CD1c-positive myeloid dendritic cell (primary cell): ENCODE results near the gene VSX1.

ENCODE experiments used
- DNase-seq: peaks from one replicate; pipeline ENCODE4 v3.0.0-alpha.2; 2016; ENCODE audit errors: extremely low spot score

VSX1 gene

DNA sequence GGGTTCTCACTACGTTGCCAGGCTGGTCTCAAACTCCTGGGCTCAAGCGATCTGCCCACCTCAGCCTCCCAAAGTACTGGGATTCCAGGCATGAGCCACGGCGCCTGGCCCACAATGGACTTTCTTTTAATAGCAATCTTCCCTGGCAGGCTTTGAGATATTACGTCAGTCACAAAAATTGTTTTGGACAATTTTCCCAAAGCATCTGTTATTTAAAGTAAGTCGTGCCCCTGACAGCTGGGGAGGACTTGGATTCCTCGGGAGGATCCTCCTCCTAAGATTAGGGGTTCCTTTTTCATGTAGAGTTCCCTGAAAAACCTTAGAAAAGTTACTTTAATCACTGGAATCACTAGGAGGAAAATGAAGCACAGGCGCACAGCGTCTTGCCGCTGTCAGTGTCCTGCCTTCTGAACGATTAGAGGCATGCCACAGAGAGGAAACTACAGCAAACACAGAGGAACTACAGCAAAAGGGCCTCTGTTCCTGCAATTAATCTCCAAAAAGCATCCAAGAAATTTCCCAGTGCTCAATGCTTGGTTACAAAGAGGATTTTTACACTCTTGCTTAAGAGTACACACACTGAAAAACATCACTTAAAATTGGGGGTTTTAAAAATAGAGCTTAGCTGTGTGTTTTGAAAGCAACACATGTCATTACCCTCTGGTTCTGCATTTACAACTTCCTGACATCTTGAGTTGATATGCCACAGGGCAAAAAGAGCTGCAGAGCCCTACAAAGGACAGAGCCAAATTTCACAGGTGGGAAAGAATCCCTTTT is 28.5 kb downstream of the VSX1 start:
- peak; percentile 15 for DNase-seq

- DNase-seq = no peak
Observed at GRCh38 chr20:25052255-25053194, 29.4 kb downstream of the VSX1 start.

DNA sequence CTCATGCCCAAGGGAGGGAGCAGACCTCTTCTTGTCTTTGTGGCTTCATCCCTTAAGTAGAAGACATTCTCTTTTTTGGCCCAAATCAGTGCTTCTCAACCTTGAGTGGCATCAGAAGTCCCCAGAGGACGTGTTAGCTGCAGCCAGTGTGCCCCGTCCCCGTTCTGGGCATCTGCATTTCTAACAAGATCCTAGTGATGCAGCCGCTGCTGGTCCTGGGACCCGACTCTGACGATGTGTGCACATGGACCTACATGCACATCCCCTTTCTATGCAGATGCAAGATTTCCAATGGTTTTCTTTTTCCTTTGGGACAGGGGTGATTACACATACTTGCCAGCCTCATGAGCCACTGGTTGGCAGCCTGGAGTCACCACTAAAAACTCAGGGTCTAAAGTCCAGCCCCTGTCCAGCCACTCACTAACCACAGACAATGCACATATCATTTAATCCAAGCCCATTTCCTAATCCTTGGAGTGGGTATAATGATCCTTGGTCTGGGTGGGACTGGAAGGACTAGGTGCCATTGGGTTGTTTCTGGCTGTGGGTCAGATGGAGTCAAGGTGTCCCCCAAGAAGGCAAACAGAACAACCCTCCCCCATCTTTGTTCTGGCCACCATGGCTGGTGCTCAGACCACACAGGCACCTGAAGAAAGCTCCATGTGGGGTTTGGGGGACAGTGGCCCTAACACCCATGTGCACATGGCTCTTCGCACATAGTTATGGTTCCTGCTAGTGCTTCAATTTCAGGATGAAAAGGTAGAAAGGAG is 30.4 kb downstream of the VSX1 start:
- no peak for DNase-seq

- DNase-seq = no peak
Observed at GRCh38 chr20:25050501-25051350, 31.2 kb downstream of the VSX1 start.

GRCh38 chr20:25050082-25050481 is 31.9 kb downstream of the VSX1 start:
- DNase-seq = no peak

DNA sequence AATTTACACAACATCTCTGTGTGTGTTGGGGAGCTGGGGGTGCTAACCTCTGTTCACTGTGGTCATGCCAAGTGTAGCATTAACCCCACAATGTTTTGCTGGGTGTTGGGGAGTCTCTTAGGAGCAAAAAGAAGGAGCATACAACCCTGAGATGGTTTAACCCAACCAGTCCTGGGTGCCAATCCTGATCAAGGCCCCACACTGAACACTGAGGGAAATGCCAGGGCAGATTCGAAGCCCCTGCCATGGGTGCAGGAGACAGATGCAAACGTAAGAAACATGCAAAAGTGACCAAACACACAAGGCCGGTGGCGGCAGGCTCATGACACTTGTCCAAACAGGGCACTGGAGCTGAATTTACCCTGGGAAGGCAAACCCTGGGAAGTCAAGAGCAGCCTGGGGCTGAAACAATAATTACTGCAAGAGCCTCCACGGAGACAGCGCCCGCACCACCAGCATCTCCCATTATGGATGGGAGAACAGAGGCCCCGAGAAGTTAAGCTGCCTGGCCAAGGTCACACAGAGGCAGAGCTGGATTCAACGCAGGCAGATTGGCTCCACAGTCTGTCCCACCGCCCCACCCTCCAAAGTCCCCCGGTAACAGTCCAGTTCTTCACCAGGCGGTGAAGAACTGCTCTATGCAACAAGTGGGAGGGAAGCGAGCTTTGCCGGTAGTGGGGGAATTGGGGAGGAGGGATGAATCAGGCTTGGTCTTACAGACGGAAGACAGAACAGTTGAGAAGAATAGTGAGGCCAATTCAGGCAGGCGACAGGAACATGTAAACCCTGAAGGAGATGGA is 32.5 kb downstream of the VSX1 start:
- DNase-seq = no peak

DNA sequence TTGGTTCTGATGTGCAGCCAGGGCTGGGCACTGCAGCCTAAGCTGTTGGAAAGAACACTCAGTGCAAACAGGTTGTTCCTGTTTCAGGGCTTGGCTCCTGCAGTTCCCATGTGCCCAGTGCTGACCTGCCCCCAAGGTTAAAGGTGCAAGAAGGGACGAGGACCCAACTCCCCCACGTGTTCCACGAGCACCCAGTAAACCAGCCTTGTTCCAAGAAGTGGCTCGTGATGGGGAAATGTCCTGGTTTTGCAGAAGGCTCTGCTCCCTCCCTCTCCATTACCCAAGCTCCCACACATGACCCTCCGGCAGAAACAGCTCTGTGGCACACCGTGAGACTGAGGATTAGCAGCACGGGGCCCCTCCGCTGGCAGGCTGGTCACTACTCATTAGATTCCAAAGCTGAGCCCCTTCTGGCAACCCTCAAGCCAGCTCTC is 33.4 kb downstream of the VSX1 start:
- no peak for DNase-seq

DNA sequence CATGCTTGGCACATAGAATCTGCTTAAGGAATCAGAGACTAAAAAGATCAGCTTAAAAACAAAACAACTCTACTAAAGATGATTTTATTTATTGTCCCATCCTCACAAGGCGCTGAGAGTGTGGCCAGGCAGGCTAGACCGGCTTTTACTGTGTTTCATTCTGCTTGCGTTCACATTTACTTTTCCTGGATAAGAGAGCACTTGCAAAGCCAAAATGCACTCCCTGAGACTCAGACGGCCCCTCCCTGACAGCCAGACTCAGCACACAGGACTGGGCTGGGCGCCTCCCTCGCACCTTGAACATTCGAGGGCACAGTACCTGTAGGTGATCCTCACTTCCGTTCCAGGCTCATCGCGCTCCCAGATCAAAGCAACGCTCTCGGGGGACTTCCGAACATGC is 34.2 kb downstream of the VSX1 start:
- no peak for DNase-seq

DNA sequence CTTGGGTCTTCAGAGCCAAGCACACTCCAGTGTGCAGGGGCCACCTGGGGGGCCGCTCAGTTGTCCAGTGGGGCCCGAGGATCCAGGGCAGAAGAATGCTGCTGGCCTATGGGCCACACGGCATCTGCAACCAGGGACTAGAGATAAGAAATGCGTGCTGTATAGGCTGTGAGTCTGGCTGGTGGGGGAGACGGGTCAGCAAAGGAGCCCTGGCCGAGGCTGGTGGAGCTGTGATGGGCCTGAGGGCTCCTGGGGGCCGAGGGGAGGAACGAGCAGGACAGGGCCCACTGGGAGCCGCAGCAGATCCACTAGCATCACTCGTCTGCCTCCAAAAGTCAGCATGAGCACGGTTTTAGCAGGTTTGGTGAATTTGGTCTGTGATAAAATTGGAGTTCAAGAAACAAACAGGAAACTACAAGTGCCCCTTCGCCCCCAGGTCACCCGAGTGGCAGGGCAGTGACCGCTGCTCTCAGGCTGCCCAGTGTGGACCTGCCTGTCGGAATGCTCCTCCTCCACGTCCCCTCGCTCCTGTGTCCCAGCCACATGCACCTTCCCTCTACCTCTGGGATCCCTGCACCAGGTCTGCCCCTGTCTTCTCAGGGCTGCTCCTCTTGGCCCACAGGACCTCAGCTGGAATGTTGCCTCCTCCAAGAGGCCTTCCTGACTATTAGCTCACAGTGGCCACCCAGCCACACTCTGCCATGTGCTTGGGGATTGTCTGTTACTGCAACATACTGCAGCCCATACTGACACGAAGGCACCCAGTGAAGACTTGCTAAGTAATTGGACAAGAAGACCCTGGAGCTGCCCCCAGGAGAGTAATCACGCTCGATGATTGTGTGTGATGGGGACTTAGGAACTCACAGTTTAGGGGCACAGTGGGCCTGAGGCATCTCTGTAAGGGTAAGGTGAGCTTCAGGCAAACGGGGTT is 34.9 kb downstream of the VSX1 start:
- DNase-seq = no peak

DNA sequence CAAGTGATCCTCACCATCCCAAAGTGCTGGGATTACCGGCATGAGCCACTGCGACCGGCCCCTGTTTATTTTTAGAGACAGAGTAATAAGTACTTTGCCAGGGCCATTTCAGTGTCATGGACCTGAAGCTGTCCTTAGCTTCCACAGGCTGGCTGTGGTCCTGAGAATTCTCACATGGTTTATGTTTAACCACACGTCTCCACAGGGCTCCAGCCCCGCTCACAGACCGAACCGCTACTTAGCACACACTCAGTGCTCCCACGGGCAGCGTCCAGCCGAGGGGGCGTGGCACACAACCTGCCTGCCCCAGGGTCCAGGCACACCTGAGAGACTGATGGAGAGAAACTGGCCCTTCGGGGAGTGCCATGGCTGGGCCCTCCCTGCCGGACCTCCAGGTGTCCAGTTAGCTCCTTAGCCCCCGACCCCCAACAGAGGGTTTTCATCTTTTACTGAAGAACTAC is 35.7 kb downstream of the VSX1 start:
- DNase-seq = no peak

DNA sequence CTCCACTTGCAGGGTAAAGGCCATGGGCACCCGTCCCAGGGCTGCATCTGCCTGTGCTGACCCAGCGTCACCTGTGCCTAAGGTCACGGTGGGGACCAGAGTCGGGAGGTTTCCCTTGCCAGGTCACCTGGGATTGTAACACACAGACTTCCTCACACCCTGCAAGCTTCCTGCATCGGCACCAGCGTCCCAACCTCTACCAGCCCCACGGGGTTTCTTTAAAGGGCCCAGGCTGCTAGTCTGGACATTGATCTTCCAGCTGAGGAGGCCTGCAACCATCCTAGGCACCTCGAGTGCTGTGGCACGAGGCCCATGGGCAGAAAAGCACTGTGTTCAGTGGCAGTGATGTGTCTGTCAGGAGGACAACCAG is 36.6 kb downstream of the VSX1 start:
- DNase-seq = no peak

DNA sequence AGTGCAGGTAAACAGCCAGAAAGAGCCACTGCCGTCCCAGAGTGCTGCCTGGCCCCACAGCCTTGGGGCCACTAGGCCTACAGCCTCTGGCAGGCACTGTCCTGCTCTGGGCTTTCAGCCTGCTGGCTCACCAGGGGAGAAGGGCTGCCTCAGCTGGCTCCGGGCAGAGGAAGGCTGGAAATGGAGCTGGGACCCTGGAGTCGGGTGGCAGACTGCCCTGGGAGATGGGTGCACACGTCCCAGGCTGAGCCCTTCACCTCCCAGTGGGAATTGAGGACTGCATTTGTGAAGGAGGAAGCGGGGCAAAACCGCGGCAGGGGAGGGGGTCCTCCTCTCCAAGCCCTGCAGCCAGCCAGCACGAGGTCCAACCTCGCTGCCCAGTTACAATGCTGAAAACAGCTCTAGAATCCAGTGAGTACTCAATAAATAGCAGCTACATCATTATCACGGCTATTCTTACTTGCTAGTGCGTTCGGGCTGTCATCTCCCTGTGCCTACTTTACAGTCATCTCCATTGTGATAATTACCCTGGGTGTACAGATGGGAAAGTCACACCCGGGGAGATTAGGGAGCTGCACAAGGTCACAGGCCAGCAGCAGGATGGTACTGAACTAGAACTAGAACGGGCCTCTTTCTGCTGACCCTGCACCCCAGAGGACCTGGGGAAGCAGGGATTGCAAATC is 37.1 kb downstream of the VSX1 start:
- no peak for DNase-seq

- DNase-seq = no peak
Observed at GRCh38 chr20:25044261-25044560, 37.7 kb downstream of the VSX1 start.

DNA sequence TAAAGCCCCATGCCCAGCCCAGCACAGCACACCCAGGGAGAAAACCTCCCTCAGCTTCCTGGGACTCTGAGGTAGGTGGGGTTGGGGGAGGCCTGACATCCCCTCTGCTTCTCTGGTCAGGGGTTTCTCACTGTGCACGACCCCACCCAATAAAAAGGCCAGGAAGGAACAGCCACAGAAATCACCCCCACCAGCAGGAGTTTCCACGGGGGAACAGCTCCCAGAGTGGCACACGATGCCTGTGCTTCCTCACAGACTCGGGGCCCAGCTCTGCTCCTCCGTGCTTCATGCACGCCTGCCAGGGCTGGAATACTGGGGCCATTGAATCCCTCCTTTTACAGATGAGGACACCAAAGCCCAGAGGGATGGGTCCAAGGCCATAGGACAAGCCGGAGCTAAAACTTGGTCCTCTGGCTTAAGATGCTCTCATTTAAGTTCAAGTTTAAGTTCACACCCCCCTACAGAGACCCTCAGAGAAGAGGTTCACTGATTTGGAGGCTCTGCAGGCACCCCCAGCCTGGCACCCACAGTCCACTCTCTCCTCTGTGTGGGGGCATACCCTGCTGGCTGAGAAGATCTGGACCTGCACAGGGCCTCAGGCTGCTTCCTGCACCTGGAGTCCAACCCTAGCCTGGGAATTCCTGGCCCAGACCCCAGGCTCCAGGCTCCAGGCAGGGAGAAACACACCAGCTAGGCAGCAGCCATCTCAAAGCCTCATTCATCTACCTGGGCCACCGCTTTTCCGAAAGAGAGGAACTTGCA is 38.3 kb downstream of the VSX1 start:
- DNase-seq = no peak

- DNase-seq = peak; percentile 67
Observed at GRCh38 chr20:25042531-25043498, 39.1 kb downstream of the VSX1 start.

DNA sequence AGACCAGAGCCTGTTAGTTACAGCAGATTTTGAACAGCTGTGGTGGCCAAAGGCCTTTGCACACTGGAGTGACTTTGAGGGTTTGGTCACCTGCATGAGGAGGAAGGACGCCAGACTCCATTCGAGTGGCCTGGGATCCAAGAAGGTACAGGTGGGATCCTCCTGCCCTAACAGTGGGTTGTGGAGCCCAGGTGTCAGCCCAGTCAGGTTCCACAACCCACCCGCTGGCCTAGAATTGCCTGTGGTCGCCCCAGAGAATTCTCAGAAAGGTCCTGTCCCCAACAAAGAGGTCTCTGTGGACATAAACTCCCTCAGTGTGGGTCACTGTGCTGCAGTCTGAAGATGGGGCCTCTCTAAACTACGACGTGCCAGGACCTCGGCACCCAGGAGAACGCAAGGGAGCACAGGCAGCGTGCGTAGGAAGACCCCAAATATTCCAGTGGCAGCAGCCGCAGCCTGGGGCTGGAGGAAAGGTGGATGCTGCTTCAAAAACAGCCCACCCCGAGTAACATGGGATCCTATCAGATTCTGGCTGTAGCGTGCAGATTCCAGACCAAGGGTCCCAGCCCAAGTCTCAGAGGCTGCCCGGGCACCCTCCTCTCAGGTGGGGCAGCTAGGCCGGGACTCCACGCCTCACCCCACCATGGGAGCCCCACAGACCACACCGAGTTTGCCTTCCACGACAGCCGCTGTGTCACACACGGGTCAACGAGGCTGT is 40.0 kb downstream of the VSX1 start:
- DNase-seq = no peak
